ENCODE data around the gene MAML3.

MAML3 gene

DNA sequence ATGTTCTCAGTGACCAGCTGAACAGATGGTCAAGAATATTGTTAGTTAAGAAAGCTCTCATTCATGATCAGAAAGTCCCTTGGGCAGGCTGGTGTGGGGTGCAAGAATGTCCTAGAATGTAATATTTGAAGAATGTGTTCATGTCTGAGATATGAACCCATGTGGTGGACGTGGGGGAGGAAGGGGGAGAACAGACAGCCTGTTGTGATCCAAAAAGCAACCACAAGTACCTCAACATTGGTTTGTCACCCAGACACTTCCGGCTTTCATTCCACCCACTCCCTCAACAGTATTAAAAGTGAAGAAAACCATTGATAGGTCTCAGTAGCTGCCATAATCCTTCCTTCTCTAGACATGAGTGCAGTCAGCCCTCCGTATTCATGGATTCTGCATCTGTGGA lies 82.2 kb downstream of the MAML3 start:
- peak; percentile 30 for DNase-seq (ENCODE audit: low read depth)

- DNase-seq (ENCODE audit: low read depth) = no peak
Observed at GRCh38 chr4:140070973-140071372, 83.0 kb downstream of the MAML3 start.

DNA sequence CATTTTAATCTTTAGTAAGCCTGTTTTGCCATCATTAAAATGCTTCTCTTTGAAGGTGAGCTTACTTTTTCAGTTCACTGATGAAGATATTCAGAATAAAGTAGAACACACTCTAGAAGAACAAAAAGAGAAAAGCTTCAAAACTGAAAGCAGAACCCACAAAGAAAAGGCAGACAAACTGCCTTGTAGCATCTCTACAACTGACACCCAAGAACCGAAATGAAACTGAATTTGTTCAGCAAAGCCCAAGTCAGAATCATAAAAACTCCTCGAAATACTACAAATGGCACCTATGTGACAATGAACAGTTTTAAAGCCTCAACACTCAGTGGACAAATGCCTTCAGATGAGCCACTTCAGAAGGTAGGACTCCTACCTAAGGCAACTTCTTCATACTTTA lies 83.6 kb downstream of the MAML3 start:
- no peak for DNase-seq (ENCODE audit: low read depth)

GRCh38 chr4:140069066-140069465 lies 84.9 kb downstream of the MAML3 start:
- no peak for DNase-seq (ENCODE audit: low read depth)

GRCh38 chr4:140068271-140068670 lies 85.7 kb downstream of the MAML3 start:
- DNase-seq (ENCODE audit: low read depth) = no peak

- no peak for DNase-seq (ENCODE audit: low read depth)
Observed at GRCh38 chr4:140066031-140066930, 87.7 kb downstream of the MAML3 start.

DNA sequence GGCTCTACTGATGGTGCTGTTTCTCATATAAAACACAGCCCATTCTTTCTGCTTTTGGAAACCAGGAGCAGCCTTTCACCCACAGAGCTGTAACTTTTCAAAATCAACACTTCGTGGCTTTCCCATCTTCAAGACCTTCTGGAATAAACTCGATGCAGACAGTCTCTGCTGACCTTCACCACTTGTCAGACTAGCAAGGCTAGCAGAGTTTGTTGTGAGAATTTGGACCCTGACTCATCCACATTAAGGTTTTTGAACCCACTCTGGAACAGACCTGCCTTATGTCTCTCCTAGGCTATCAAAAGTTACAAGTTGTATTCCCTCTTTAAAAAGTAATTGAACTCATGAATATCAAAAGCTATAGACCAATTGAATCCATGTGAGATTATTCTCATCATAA lies 88.6 kb downstream of the MAML3 start:
- DNase-seq (ENCODE audit: low read depth) = no peak

DNA sequence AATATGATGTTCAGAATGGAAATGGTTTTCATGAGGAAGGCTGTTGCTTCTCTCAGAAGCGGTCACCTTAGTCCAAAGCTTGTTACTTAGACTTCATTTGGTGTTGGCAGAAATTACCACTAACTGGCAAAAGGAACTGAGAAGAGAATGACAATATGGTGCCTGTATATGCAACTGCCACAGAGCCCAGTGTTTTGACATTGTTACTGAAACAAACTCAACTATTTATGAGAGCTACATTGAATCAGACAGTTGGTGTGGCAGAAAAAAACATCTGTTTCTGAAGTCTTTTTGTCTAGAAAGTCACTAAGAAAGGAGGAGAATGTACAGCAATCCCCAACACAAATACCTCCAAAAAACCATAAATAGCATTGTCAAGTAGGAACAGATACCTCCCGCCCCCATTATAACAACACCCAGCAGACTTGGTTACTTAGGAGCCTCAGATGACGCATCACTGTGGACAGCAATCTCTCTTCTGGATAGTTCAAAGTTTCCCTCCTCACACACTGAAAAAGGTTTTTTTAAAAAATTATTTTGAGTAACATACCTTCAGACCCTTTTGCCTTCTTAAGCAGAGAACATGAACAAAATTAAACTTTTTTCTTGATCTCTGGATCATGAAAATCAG lies 92.2 kb downstream of the MAML3 start:
- no peak for DNase-seq (ENCODE audit: low read depth)

DNA sequence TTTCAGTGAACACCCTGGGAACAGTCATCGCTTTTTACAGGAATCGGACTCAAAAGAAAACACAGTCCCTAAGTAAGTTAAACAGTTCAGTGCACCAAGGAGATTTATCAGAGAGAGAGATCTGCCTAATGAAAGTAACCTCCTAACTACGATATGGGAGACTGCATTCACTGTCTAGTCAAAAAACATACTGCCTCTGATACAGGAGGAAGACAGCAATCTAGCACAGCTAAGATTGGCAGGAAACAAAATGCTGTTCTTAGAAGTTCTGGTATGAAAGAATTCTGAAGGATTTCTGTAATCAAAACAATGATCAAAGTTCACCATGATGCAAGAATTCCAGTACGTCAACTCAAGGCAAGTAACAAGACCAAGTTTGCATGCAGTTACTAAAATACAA lies 92.8 kb downstream of the MAML3 start:
- DNase-seq (ENCODE audit: low read depth) = no peak

DNA sequence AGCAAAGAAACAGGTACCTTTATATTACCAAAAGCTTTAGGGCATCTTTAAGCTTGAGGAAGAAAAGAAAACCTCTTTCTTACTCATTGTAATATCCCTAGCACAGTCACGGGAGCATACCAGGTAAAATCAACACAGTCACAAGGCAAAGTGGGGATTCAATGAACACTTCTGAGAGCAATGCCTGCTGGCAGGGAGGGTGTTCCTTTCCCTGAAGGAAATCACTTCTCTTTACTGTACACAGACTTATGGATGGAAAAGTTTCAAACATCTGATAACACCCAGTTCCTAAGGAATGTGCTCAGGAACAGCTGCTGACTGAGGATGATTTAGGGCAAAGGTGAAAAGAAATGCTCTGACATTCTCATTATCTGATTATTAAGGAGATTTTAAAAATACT lies 94.8 kb downstream of the MAML3 start:
- DNase-seq (ENCODE audit: low read depth) = no peak

- no peak for DNase-seq (ENCODE audit: low read depth)
Observed at GRCh38 chr4:140057701-140058100, 96.3 kb downstream of the MAML3 start.

DNA sequence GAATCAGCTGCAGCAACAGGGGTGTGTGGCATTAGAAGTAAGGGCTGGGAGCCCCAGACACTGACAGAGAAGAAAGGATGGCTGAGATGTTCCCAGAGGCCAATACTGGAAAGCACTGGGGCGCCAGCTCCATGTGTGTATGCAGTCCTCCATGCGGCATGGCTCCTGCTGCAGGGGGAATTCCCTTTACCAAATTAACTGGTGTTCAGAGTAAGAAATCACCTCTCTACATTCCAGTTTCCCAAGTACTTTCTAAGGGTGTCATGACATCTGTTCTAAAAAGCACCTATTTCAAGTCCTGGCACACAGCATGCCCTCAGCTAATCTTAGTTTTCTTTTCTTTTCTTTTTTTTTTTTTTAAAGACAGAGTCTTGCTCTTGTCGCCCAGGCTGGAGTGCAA lies 98.0 kb downstream of the MAML3 start:
- no peak for DNase-seq (ENCODE audit: low read depth)

- DNase-seq (ENCODE audit: low read depth) = no peak
Observed at GRCh38 chr4:140054861-140055260, 99.1 kb downstream of the MAML3 start.

- no peak for DNase-seq (ENCODE audit: low read depth)
Observed at GRCh38 chr4:140053185-140053584, 100.8 kb downstream of the MAML3 start.

GRCh38 chr4:140052050-140052449 lies 101.9 kb downstream of the MAML3 start:
- no peak for DNase-seq (ENCODE audit: low read depth)

GRCh38 chr4:140049849-140050637 lies 103.9 kb downstream of the MAML3 start:
- DNase-seq (ENCODE audit: low read depth) = no peak

DNA sequence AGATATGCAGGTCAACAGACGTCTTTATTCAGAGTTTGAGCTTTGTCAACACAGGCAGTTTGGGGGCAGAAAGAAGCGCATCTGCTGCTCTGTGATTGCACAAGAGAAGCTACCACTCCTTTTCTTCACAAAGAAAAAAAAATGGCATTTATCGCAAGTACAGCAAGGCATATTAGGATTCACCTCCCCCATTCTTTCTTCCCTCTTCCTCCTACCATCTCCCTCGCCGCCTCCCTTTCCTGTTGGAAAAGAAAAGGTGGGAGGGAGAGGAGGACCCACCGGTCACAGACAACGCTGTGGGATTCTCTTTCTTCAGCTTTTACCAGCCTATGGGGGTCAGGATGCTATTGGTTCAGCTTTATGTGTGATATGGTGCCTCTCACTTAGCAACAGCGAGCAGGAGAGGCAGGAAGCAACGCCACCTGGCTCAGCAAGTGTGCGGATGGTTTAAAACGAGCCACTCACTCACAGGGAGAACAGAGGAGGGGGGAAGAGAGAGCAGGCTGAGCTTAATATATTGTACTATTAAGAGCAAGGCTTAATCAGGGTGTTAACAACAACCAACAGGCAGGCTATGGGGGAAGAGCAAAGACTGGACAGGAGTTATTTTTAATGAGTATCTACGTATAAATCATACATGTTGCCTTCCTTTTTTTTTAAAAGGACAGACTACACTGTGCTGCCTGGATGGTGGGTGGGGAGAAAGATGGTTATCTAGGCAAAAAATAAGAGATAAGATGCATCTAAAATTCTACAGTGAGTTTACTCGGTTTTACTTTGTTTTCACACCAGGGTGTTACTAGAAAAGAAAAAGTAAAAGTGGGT lies 104.7 kb downstream of the MAML3 start:
- no peak for DNase-seq (ENCODE audit: low read depth)

GRCh38 chr4:140048419-140048995 lies 105.5 kb downstream of the MAML3 start:
- DNase-seq (ENCODE audit: low read depth) = no peak

GRCh38 chr4:140047786-140048185 lies 106.2 kb downstream of the MAML3 start:
- no peak for DNase-seq (ENCODE audit: low read depth)

DNA sequence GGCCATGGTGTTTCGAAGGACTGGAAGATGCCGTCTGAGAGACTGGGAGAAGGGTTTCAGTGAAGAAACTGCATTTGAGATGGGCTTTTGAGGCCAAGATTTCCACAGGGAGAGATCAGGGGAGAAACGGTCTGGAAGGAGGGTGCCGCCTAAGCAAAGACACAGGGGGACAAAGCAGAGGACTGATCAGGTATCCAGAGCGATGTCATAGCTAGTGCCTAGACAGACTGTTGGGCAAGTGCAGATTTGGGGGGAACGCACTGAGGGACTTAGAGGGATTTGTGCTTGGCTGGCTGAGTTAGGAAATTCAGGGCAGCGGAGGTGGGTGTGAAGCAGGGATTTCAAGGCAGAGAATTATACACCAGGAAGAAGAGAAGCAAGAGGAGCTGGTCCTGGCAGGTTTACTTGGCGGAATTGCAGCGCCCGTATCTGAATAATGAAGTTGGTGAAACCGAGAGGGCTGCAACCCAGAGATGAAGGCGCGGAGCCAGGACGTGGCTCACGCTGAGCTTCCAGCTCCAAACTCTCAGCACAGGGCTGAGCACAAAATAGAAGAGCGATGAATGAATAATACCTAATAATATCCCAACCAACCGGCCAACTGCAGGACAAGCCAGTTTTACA lies 106.9 kb downstream of the MAML3 start:
- no peak for DNase-seq (ENCODE audit: low read depth)

- DNase-seq (ENCODE audit: low read depth) = no peak
Observed at GRCh38 chr4:140046543-140046942, 107.4 kb downstream of the MAML3 start.

All from activated T-helper 1 cell treated with Interleukin-2 at 50 U/mL for 16 hours (primary cell).